ENCODE data around the gene ROR2. TPM values are rescaled to one million over a fixed set of nuclear protein-coding genes. Genes with fewer than 3 reads are reported as not detected.

Gene ROR2
- total RNA-seq, 3 donors from 2014 or later (not counting 1 experiment from before 2014, with no cell fraction given) = 1.7 TPM; not detected in 2

DNA sequence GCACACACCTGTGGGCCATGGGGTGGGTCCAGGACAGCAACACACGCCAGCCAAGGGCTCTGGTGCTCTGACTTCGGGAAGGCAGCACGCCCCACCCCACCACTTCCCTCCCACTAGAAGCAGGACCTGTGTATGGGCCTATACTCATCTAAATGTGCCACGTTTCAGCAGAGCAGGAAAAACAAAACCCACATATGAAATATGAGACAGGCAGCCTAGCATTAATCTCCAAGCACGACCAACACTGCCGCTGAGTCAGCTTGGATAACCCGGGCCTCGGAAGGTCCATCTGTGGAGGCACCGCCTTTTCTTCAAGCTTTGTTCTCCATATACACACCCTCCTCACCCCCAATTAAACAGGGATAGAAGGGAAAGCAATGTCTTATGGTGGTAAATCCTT is 203.1 kb downstream of the ROR2 start:
- intact Hi-C loops (cut with micrococcal nuclease) = no loop called here
- WGBS (ENCODE audit: insufficient coverage) = 43% methylated on average over 8 of the region's 9 CpGs
- TF ChIP-seq, protein P1, sequence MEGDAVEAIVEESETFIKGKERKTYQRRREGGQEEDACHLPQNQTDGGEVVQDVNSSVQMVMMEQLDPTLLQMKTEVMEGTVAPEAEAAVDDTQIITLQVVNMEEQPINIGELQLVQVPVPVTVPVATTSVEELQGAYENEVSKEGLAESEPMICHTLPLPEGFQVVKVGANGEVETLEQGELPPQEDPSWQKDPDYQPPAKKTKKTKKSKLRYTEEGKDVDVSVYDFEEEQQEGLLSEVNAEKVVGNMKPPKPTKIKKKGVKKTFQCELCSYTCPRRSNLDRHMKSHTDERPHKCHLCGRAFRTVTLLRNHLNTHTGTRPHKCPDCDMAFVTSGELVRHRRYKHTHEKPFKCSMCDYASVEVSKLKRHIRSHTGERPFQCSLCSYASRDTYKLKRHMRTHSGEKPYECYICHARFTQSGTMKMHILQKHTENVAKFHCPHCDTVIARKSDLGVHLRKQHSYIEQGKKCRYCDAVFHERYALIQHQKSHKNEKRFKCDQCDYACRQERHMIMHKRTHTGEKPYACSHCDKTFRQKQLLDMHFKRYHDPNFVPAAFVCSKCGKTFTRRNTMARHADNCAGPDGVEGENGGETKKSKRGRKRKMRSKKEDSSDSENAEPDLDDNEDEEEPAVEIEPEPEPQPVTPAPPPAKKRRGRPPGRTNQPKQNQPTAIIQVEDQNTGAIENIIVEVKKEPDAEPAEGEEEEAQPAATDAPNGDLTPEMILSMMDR (IDR thresholded peaks at IDR 0.05) = no peak
- H3K27me3 ChIP-seq (ENCODE audit: control insufficient read depth, insufficient read depth, low read length) = no peaks in the 10 kb centered on the region
- no peaks in the 10 kb centered on the region for H3K9me3 ChIP-seq (ENCODE audit: control insufficient read depth, insufficient read depth, low read length)
- H3K36me3 ChIP-seq (ENCODE audit: control insufficient read depth, insufficient read depth, low read length) = no peaks in the 10 kb centered on the region
- Mint-ChIP-seq H3K9me3 (no peaks in the 10 kb centered on the region), H3K27me3 (ENCODE audit: low read depth in 2 of 2) (peaks cover 3 to 40% of the 10 kb centered on the region in 2 donors), H3K27ac (no peak overlapping the region), H3K36me3 (no peaks in the 10 kb centered on the region), H3K4me3 (no peak overlapping the region), H3K4me1 (no peaks in the 10 kb centered on the region)
- H3K4me1 ChIP-seq (ENCODE audit: control insufficient read depth, insufficient read depth, low read length) = no peaks in the 10 kb centered on the region
- DNase-seq (no peak), ATAC-seq (no peak)
- H3K27ac ChIP-seq (ENCODE audit: low read length) = no peak overlapping the region
- no peak overlapping the region for H3K4me3 ChIP-seq (ENCODE audit: low read length)

DNA sequence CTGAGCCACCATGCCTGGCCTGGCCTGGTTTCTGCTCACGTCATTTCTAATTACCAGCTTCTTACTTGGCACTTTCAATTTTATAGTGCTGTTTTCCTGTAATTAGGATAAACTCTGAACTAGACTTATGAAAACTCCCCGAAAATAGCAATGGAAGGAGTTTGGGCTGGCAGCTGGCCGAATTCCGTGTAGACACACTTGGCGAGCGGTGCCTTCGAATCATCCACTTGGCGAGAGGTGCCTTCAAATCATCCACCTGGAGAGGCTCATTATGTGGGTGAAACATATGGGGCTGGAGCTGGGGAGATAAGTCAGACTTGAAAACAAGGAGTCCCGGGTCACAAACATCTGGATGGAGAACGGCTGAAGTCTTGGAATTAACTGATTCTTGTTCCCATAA is 203.7 kb downstream of the ROR2 start:
- Histone ChIP-seq H3K27ac (ENCODE audit: low read length) (no peak overlapping the region), H3K36me3 (ENCODE audit: control insufficient read depth, insufficient read depth, low read length) (no peaks in the 10 kb centered on the region), H3K4me3 (ENCODE audit: low read length) (no peak overlapping the region), H3K27me3 (ENCODE audit: control insufficient read depth, insufficient read depth, low read length) (no peaks in the 10 kb centered on the region), H3K4me1 (ENCODE audit: control insufficient read depth, insufficient read depth, low read length) (no peaks in the 10 kb centered on the region), H3K9me3 (ENCODE audit: control insufficient read depth, insufficient read depth, low read length) (no peaks in the 10 kb centered on the region)
- ATAC-seq (no peak), DNase-seq (no peak)
- H3K4me1 Mint-ChIP-seq = no peaks in the 10 kb centered on the region
- H3K36me3 Mint-ChIP-seq = no peaks in the 10 kb centered on the region
- TF ChIP-seq, protein P1 (IDR thresholded peaks at IDR 0.05) = no peak
- peaks cover 3 to 35% of the 10 kb centered on the region in 2 donors for H3K27me3 Mint-ChIP-seq (ENCODE audit: low read depth in 2 of 2)
- no peaks in the 10 kb centered on the region for H3K9me3 Mint-ChIP-seq
- intact Hi-C loops (cut with micrococcal nuclease) = no loop called here
- no peak overlapping the region for H3K27ac Mint-ChIP-seq
- H3K4me3 Mint-ChIP-seq = no peak overlapping the region
- 95% methylated on average over 10 of the region's 10 CpGs for WGBS (ENCODE audit: insufficient coverage)

DNA sequence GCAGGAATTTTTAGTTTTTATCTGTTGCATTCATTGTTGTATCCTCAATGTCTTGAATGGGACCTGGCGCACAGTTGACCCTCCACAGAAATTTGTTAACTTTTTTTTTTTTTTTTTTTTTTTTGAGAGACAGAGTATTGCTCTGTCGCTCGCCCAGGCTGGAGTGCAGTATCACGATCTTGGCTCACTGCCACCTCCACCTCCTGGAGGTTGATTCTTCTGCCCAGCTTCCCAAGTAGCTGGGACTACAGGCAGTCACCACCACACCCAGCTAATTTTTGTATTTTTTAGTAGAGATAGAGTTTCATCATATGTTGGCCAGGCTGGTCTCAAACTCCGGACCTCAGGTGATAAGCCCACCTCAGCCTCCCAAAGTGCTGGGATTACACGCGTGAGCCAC is 205.9 kb downstream of the ROR2 start:
- Histone ChIP-seq H3K4me3 (ENCODE audit: low read length) (no peak overlapping the region), H3K9me3 (ENCODE audit: control insufficient read depth, insufficient read depth, low read length) (no peaks in the 10 kb centered on the region), H3K4me1 (ENCODE audit: control insufficient read depth, insufficient read depth, low read length) (no peaks in the 10 kb centered on the region), H3K27ac (ENCODE audit: low read length) (no peak overlapping the region), H3K36me3 (ENCODE audit: control insufficient read depth, insufficient read depth, low read length) (no peaks in the 10 kb centered on the region), H3K27me3 (ENCODE audit: control insufficient read depth, insufficient read depth, low read length) (no peaks in the 10 kb centered on the region)
- Mint-ChIP-seq H3K27ac (no peak overlapping the region), H3K9me3 (no peaks in the 10 kb centered on the region), H3K4me3 (no peak overlapping the region), H3K27me3 (ENCODE audit: low read depth in 2 of 2) (peaks cover 0 to 17% of the 10 kb centered on the region in 2 donors), H3K36me3 (no peaks in the 10 kb centered on the region), H3K4me1 (no peaks in the 10 kb centered on the region)
- intact Hi-C loops (cut with micrococcal nuclease) = no loop called here
- no peak for DNase-seq
- WGBS (ENCODE audit: insufficient coverage) = 96% methylated on average over 7 of the region's 7 CpGs
- ATAC-seq = no peak
- TF ChIP-seq, protein P1 (IDR thresholded peaks at IDR 0.05) = no peak

DNA sequence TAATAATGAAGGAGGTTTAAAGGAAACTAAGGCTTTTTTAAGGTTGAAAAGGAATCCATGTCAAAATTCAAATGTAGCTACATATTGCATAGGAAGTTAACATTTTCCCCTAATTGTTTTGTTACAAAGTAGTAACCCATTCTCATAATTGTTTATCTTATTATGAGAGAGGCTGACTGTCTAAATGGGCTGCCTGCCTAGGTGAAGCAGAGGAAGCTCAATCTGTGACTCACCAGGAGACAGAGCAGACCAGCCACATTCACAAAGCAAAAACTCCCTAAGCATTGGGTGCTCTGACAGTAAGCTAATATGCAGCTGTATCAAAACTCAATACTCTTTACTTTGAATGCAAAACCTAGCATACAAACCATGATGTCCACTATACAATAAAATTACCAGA is 208.5 kb downstream of the ROR2 start:
- Histone ChIP-seq H3K27ac (ENCODE audit: low read length) (no peak overlapping the region), H3K27me3 (ENCODE audit: control insufficient read depth, insufficient read depth, low read length) (no peaks in the 10 kb centered on the region), H3K4me3 (ENCODE audit: low read length) (no peak overlapping the region), H3K36me3 (ENCODE audit: control insufficient read depth, insufficient read depth, low read length) (no peaks in the 10 kb centered on the region), H3K4me1 (ENCODE audit: control insufficient read depth, insufficient read depth, low read length) (no peaks in the 10 kb centered on the region), H3K9me3 (ENCODE audit: control insufficient read depth, insufficient read depth, low read length) (no peaks in the 10 kb centered on the region)
- TF ChIP-seq, protein P1 (IDR thresholded peaks at IDR 0.05) = no peak
- no peak overlapping the region for H3K27ac Mint-ChIP-seq
- no peaks in the 10 kb centered on the region for H3K9me3 Mint-ChIP-seq
- no peak for ATAC-seq
- no peak overlapping the region for H3K4me3 Mint-ChIP-seq
- no peak for DNase-seq
- intact Hi-C loops (cut with micrococcal nuclease) = no loop called here
- peaks cover 3 to 5% of the 10 kb centered on the region in 2 donors for H3K27me3 Mint-ChIP-seq (ENCODE audit: low read depth in 2 of 2)
- H3K4me1 Mint-ChIP-seq = no peaks in the 10 kb centered on the region
- H3K36me3 Mint-ChIP-seq = no peaks in the 10 kb centered on the region

All from natural killer cell (primary cell).